ENCODE measurements around the gene LEAP2. TPM values are rescaled to one million over a fixed set of nuclear protein-coding genes. Genes with fewer than 3 reads are reported as not detected.

LEAP2 gene
- total RNA-seq, 1 experiment from 2014 or later, result 4.5 TPM

DNA sequence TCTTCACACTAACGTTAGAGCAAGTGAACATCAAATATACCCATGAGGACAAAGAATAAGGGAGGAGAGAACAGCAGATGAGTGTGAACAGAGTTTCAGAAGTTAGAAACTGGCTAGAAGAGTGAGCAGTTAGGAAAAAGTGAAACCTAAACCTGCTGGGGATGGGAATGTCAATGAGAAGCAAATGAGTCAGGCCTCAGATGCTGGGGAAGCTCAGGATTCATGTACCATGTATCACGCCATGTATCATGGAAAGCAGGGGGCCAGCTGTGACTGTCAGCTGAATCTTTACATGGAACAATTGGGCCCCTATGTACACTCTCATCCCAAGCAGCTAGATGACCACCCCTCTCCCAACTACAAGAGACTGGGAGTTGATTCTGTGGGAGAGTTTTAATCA lies 23.4 kb upstream of the LEAP2 start:
- BruUV-seq (replicated peaks), result no TSS peak
- H3K4me2 ChIP-seq, result no peak overlapping the region

DNA sequence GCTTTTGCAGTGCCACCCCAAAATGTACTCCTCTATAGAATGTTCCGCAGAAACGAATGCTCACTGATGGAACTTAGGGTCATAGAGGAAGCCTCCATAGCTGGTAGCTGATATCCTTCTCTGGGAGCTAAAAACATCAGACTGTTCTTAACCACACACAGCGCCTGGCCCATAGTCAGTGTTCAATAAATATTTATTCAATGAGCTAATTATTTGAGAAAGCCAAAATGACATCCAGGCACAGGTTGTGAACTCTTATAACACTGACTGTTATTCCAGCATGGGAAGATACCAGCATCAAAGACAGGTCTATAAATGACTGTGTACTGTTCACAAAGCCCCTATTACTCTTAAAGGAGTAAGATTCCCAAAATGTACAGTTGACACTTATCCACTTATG lies 20.1 kb upstream of the LEAP2 start:
- ChIA-PET CTCF (no interaction called here), POLR2A (ENCODE audit: unreplicated experiment) (no interaction called here)
- Histone ChIP-seq H3K4me2 (no peak overlapping the region), H3K36me3 (ENCODE audit: low read depth) (no peaks in the 10 kb centered on the region), H3K4me3 (no peak overlapping the region), H3K4me1 (replicated peaks; ENCODE audit: insufficient read depth) (peaks cover 9% of the 10 kb centered on the region), H3F3A (ENCODE audit: insufficient read depth, low read depth) (0 out of 2 replicates have a peak, but pooled peaks cover 6% of the 10 kb centered on the region), H3K9me2 (ENCODE audit: insufficient read depth) (no peaks in the 10 kb centered on the region), H3K27me3 (ENCODE audit: insufficient read depth, low read depth) (no peaks in the 10 kb centered on the region), H4K20me1 (ENCODE audit: insufficient read depth) (no peaks in the 10 kb centered on the region), H2AFZ (no peak overlapping the region), H3K27ac (no peak overlapping the region), H3K79me2 (ENCODE audit: low read depth) (no peaks in the 10 kb centered on the region), H3K9me3 (ENCODE audit: insufficient read depth, low read depth) (no peaks in the 10 kb centered on the region)
- no TSS peak for BruUV-seq (replicated peaks)
- TF ChIP-seq, protein P1, sequence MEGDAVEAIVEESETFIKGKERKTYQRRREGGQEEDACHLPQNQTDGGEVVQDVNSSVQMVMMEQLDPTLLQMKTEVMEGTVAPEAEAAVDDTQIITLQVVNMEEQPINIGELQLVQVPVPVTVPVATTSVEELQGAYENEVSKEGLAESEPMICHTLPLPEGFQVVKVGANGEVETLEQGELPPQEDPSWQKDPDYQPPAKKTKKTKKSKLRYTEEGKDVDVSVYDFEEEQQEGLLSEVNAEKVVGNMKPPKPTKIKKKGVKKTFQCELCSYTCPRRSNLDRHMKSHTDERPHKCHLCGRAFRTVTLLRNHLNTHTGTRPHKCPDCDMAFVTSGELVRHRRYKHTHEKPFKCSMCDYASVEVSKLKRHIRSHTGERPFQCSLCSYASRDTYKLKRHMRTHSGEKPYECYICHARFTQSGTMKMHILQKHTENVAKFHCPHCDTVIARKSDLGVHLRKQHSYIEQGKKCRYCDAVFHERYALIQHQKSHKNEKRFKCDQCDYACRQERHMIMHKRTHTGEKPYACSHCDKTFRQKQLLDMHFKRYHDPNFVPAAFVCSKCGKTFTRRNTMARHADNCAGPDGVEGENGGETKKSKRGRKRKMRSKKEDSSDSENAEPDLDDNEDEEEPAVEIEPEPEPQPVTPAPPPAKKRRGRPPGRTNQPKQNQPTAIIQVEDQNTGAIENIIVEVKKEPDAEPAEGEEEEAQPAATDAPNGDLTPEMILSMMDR (conservative IDR thresholded peaks at IDR 0.05), result no peak
- no peak for TF ChIP-seq EZH2 (IDR thresholded peaks at IDR 0.05; ENCODE audit: low read depth)
- DNase-seq, result no peak
- intact Hi-C loops (cut with micrococcal nuclease; ENCODE audit: unreplicated experiment), result no loop called here

More for the DNA sequence above, 23.4 kb upstream of the LEAP2 start:
- H3K79me2 ChIP-seq (ENCODE audit: low read depth), result no peaks in the 10 kb centered on the region
- ChIA-PET CTCF (no interaction called here), POLR2A (ENCODE audit: unreplicated experiment) (no interaction called here)
- H2AFZ ChIP-seq, result no peak overlapping the region
- H3K27ac ChIP-seq, result no peak overlapping the region
- no peak for DNase-seq
- H3K4me1 ChIP-seq (replicated peaks; ENCODE audit: insufficient read depth), result peaks cover 9% of the 10 kb centered on the region
- no peaks in the 10 kb centered on the region for H3K27me3 ChIP-seq (ENCODE audit: insufficient read depth, low read depth)
- H3K9me2 ChIP-seq (ENCODE audit: insufficient read depth), result no peaks in the 10 kb centered on the region
- H3K9me3 ChIP-seq (ENCODE audit: insufficient read depth, low read depth), result no peaks in the 10 kb centered on the region
- 0 out of 2 replicates have a peak, but pooled peaks cover 6% of the 10 kb centered on the region for H3F3A ChIP-seq (ENCODE audit: insufficient read depth, low read depth)
- no peaks in the 10 kb centered on the region for H4K20me1 ChIP-seq (ENCODE audit: insufficient read depth)
- TF ChIP-seq, protein P1 (conservative IDR thresholded peaks at IDR 0.05), result no peak
- TF ChIP-seq EZH2 (IDR thresholded peaks at IDR 0.05; ENCODE audit: low read depth), result no peak
- H3K36me3 ChIP-seq (ENCODE audit: low read depth), result no peaks in the 10 kb centered on the region
- intact Hi-C loops (cut with micrococcal nuclease; ENCODE audit: unreplicated experiment), result no loop called here
- H3K4me3 ChIP-seq, result no peak overlapping the region

DNA sequence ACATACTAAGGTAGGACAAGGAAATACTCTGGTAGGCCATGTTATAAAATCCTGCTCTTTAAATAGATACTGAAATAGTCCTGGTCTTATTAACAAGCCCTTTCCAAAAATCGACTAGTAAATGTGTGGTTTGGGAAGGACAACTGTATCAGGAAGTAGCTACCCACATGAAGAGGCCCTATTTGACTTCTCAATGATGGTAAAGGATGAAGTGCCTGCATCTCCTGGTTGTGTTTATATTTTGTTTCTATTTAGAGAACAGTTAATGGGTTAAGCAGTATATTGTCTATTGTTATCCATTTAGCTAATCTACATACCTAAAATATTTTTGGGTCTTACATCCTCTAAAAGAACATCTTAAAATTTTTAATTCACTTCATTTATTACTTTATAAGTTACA lies 19.7 kb upstream of the LEAP2 start:
- no peak overlapping the region for H3K27ac ChIP-seq
- no peaks in the 10 kb centered on the region for H3K79me2 ChIP-seq (ENCODE audit: low read depth)
- H4K20me1 ChIP-seq (ENCODE audit: insufficient read depth), result no peaks in the 10 kb centered on the region
- no peaks in the 10 kb centered on the region for H3K27me3 ChIP-seq (ENCODE audit: insufficient read depth, low read depth)
- no peak for DNase-seq
- no peaks in the 10 kb centered on the region for H3K36me3 ChIP-seq (ENCODE audit: low read depth)
- no TSS peak for BruUV-seq (replicated peaks)
- CTCF ChIA-PET, result no interaction called here
- no peak for TF ChIP-seq EZH2 (IDR thresholded peaks at IDR 0.05; ENCODE audit: low read depth)
- TF ChIP-seq, protein P1 (conservative IDR thresholded peaks at IDR 0.05), result no peak
- no peaks in the 10 kb centered on the region for H3K9me2 ChIP-seq (ENCODE audit: insufficient read depth)
- H2AFZ ChIP-seq, result no peak overlapping the region
- H3K9me3 ChIP-seq (ENCODE audit: insufficient read depth, low read depth), result no peaks in the 10 kb centered on the region
- H3K4me1 ChIP-seq (replicated peaks; ENCODE audit: insufficient read depth), result peaks cover 9% of the 10 kb centered on the region
- H3K4me3 ChIP-seq, result no peak overlapping the region
- intact Hi-C loops (cut with micrococcal nuclease; ENCODE audit: unreplicated experiment), result no loop called here
- POLR2A ChIA-PET (ENCODE audit: unreplicated experiment), result no interaction called here
- 0 out of 2 replicates have a peak, but pooled peaks cover 5% of the 10 kb centered on the region for H3F3A ChIP-seq (ENCODE audit: insufficient read depth, low read depth)
- H3K4me2 ChIP-seq, result no peak overlapping the region
